ENCODE measurements around the gene DTX3.

DNA sequence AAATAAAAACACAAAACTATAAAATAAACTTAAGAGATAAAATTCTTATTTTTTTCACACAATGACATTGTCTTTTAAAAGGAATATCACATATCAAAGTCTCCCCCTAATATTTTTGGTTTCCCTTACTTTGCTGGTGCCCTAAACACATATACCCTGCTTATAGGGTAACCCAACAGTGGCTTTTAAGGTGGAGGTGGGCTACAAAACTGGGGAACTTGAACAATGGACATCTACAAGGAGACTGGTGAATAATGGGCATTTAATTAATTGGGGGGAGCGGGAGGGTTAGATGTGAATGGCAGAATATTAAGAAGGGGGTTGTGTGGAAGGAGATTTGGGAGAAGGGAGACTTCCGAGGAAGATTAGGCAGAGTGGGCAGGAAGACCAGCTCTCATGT, 18.8 kb downstream of the DTX3 start:
- TF ChIP-seq, protein P1, sequence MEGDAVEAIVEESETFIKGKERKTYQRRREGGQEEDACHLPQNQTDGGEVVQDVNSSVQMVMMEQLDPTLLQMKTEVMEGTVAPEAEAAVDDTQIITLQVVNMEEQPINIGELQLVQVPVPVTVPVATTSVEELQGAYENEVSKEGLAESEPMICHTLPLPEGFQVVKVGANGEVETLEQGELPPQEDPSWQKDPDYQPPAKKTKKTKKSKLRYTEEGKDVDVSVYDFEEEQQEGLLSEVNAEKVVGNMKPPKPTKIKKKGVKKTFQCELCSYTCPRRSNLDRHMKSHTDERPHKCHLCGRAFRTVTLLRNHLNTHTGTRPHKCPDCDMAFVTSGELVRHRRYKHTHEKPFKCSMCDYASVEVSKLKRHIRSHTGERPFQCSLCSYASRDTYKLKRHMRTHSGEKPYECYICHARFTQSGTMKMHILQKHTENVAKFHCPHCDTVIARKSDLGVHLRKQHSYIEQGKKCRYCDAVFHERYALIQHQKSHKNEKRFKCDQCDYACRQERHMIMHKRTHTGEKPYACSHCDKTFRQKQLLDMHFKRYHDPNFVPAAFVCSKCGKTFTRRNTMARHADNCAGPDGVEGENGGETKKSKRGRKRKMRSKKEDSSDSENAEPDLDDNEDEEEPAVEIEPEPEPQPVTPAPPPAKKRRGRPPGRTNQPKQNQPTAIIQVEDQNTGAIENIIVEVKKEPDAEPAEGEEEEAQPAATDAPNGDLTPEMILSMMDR (IDR thresholded peaks at IDR 0.05), result no peak
- no peak for TF ChIP-seq ZFX (IDR thresholded peaks at IDR 0.05; ENCODE audit: borderline replicate concordance)
